Upper lobe of left lung (tissue), 6 donors: ENCODE results near the gene ATOX1. TPM values are rescaled to one million over a fixed set of nuclear protein-coding genes. Genes with fewer than 3 reads are reported as not detected.
A peak's percentile ranks its signal among the peaks of the same experiment; 100 is the strongest.

Experiments
- ATAC-seq, 2 donors: fragments of 200-7000 bp; cut with Tn5 transposase; one replicate each; pipeline ENCODE4 v1.9.1; 2022; ENCODE audit warnings: mild to moderate bottlenecking in 2 of 2, moderate library complexity in 2 of 2; ENCODE audit not compliant: low FRiP score in 2 of 2
- DNase-seq, 2 donors: peaks; one replicate each; pipeline ENCODE4 v3.0.0-alpha.2; 2019 to 2020
- H3K27ac ChIP-seq, 4 donors: fragments of 200-600 bp; sonication (generic); one replicate each; pipeline ENCODE4 v1.5.1; 2016 to 2019
- H3K27me3 ChIP-seq, 4 donors: fragments of 200-600 bp; sonication (generic); one replicate each; pipeline ENCODE4 v1.5.1; 2017 to 2019
- H3K36me3 ChIP-seq, 4 donors: fragments of 200-600 bp; sonication (generic); one replicate each; pipeline ENCODE4 v1.5.1; 2016 to 2019
- H3K4me1 ChIP-seq, 4 donors: fragments of 200-600 bp; sonication (generic); one replicate each; pipeline ENCODE4 v1.5.1; 2018 to 2019
- H3K4me3 ChIP-seq, 4 donors: fragments of 200-600 bp; sonication (generic); one replicate each; pipeline ENCODE4 v1.5.1; 2017 to 2019; ENCODE audit warnings: mild to moderate bottlenecking in 2 of 4, moderate library complexity in 1 of 4
- H3K9me3 ChIP-seq, 4 donors: fragments of 200-600 bp; sonication (generic); one replicate each; pipeline ENCODE4 v1.5.1; 2018 to 2019
- CTCF ChIP-seq, 6 experiments: fragments of 450-650 bp in 4 of 6; fragments of 200-600 bp in 2 of 6; sonication (generic) in 2 of 6; IDR thresholded peaks; one replicate each; pipeline ENCODE4 v1.5.1; 2016 to 2019; ENCODE audit warnings: antibody characterized with exemption in 6 of 6
- EP300 ChIP-seq, 4 donors: sonication (generic); formaldehyde crosslinking; IDR thresholded peaks; one replicate each; pipeline ENCODE4 v1.5.1; 2017; ENCODE audit warnings: antibody characterized with exemption in 4 of 4, control low read depth in 2 of 4
- POLR2A ChIP-seq, 4 donors: fragments of 450-650 bp; IDR thresholded peaks; one replicate each; pipeline ENCODE4 v1.5.1; 2016 to 2017; ENCODE audit warnings: antibody characterized with exemption in 4 of 4, mild to moderate bottlenecking in 2 of 4
- POLR2AphosphoS5 ChIP-seq, 2 donors: sonication (generic); formaldehyde crosslinking; IDR thresholded peaks; one replicate each; pipeline ENCODE4 v1.5.1; 2017; ENCODE audit warnings: antibody characterized with exemption in 2 of 2
- WGBS, 2 donors: methylation state at CpG; one replicate each; pipeline ENCODE4 v1.1.5; 2017 to 2018; 5-methylcytosine and 5-hydroxymethylcytosine counted together
- total RNA-seq, 6 donors: library from RNA; depleted of rRNA in 4 of 6; stranded (reverse); fragments of >200 nt in 4 of 6; gene quantifications; one replicate each; pipeline versions ENCODE4 v1.1.0 to v1.2.1, GENCODE V29; 2016 to 2021
- donor health status: DM: no; HTN: no; CAD: no; lungs with moderate emphysema.
- donor health status: DM: no; HTN: yes; CAD: no; lungs with severe emphysema.

The ATOX1 gene
- total RNA-seq, 6 donors from 2014 or later = 57.6 to 87.0 (median 66.9) TPM

GRCh38 chr5:151770383-151771258 lies 12.2 kb upstream of the ATOX1 start:
- H3K36me3 ChIP-seq = no peaks in the 10 kb centered on the region
- no peak for TF ChIP-seq POLR2AphosphoS5 (IDR thresholded peaks at IDR 0.05)
- peak in 2 of 6 experiments; percentile 10 to 45 for TF ChIP-seq CTCF (IDR thresholded peaks at IDR 0.05)
- no peak for TF ChIP-seq POLR2A (IDR thresholded peaks at IDR 0.05)
- no peak for TF ChIP-seq EP300 (IDR thresholded peaks at IDR 0.05)
- peak; percentile 67 to 94 for DNase-seq
- no peaks in the 10 kb centered on the region for H3K27me3 ChIP-seq
- peak overlapping the region; percentile 96 to 98 (median 98) for H3K27ac ChIP-seq
- H3K9me3 ChIP-seq = no peaks in the 10 kb centered on the region
- H3K4me1 ChIP-seq = peaks cover 27 to 40% (median 30%) of the 10 kb centered on the region in 4 donors
- H3K4me3 ChIP-seq = peak overlapping the region; percentile 11 to 69 (median 61)
- 6 to 7% methylated on average over 40 to 49 of the region's 75 CpGs for WGBS, 2 donors
- ATAC-seq = peak; percentile 60 to 68

GRCh38 chr5:151766975-151767374 lies 8.5 kb upstream of the ATOX1 start:
- Histone ChIP-seq H3K4me1 (peaks cover 0 to 14% (median 7%) of the 10 kb centered on the region in 4 donors), H3K4me3 (no peak overlapping the region), H3K36me3 (no peaks in the 10 kb centered on the region), H3K27ac (no peak overlapping the region), H3K9me3 (no peaks in the 10 kb centered on the region), H3K27me3 (no peaks in the 10 kb centered on the region)
- no peak for TF ChIP-seq POLR2A (IDR thresholded peaks at IDR 0.05)
- TF ChIP-seq POLR2AphosphoS5 (IDR thresholded peaks at IDR 0.05) = no peak
- no peak for TF ChIP-seq CTCF (IDR thresholded peaks at IDR 0.05)
- no peak for TF ChIP-seq EP300 (IDR thresholded peaks at IDR 0.05)
- DNase-seq = no peak
- no peak for ATAC-seq

GRCh38 chr5:151764801-151765200 lies 6.4 kb upstream of the ATOX1 start:
- Histone ChIP-seq H3K4me3 (no peak overlapping the region), H3K27me3 (no peaks in the 10 kb centered on the region), H3K9me3 (no peaks in the 10 kb centered on the region), H3K36me3 (no peaks in the 10 kb centered on the region), H3K4me1 (peaks cover 0 to under 1% (median under 1%) of the 10 kb centered on the region in 4 donors), H3K27ac (no peak overlapping the region)
- DNase-seq (no peak), ATAC-seq (no peak)
- no peak for TF ChIP-seq CTCF (IDR thresholded peaks at IDR 0.05)
- TF ChIP-seq POLR2AphosphoS5 (IDR thresholded peaks at IDR 0.05) = no peak
- TF ChIP-seq EP300 (IDR thresholded peaks at IDR 0.05) = no peak
- TF ChIP-seq POLR2A (IDR thresholded peaks at IDR 0.05) = no peak

GRCh38 chr5:151758141-151758429 lies 346 bp downstream of the ATOX1 start:
- no peaks in the 10 kb centered on the region for H3K27me3 ChIP-seq
- peak; percentile 64 to 73 for ATAC-seq
- peaks cover 19 to 27% (median 23%) of the 10 kb centered on the region in 4 donors for H3K4me1 ChIP-seq
- 1 to 4% methylated on average over 9 to 11 of the region's 11 CpGs for WGBS, 2 donors
- H3K27ac ChIP-seq = peak overlapping the region; percentile 83 to 86 (median 84)
- DNase-seq = peak in 1 of 2 donors; percentile 37
- peaks cover 0 to 3% (median 0%) of the 10 kb centered on the region in 4 donors for H3K36me3 ChIP-seq
- no peaks in the 10 kb centered on the region for H3K9me3 ChIP-seq
- peak overlapping the region; percentile 68 to 89 (median 78) for H3K4me3 ChIP-seq
- TF ChIP-seq POLR2A (IDR thresholded peaks at IDR 0.05) (no peak), POLR2AphosphoS5 (IDR thresholded peaks at IDR 0.05) (no peak), CTCF (IDR thresholded peaks at IDR 0.05) (no peak), EP300 (IDR thresholded peaks at IDR 0.05) (no peak)
